Right forelimb (tissue), 1 donor: ENCODE data around the gene IQGAP1.
"Not testable (repeated sequence)": the region's sequence is repeated elsewhere in the genome, so short reads cannot be mapped to it uniquely, and the experiment has no call there.

Experiments used
- DNase-seq: peaks from one replicate; pipeline ENCODE4 v3.0.0-alpha.2; 2018

The IQGAP1 gene, protein sequence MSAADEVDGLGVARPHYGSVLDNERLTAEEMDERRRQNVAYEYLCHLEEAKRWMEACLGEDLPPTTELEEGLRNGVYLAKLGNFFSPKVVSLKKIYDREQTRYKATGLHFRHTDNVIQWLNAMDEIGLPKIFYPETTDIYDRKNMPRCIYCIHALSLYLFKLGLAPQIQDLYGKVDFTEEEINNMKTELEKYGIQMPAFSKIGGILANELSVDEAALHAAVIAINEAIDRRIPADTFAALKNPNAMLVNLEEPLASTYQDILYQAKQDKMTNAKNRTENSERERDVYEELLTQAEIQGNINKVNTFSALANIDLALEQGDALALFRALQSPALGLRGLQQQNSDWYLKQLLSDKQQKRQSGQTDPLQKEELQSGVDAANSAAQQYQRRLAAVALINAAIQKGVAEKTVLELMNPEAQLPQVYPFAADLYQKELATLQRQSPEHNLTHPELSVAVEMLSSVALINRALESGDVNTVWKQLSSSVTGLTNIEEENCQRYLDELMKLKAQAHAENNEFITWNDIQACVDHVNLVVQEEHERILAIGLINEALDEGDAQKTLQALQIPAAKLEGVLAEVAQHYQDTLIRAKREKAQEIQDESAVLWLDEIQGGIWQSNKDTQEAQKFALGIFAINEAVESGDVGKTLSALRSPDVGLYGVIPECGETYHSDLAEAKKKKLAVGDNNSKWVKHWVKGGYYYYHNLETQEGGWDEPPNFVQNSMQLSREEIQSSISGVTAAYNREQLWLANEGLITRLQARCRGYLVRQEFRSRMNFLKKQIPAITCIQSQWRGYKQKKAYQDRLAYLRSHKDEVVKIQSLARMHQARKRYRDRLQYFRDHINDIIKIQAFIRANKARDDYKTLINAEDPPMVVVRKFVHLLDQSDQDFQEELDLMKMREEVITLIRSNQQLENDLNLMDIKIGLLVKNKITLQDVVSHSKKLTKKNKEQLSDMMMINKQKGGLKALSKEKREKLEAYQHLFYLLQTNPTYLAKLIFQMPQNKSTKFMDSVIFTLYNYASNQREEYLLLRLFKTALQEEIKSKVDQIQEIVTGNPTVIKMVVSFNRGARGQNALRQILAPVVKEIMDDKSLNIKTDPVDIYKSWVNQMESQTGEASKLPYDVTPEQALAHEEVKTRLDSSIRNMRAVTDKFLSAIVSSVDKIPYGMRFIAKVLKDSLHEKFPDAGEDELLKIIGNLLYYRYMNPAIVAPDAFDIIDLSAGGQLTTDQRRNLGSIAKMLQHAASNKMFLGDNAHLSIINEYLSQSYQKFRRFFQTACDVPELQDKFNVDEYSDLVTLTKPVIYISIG (N-terminal part only)

GRCh38 chr15:90387534-90388461 lies at the start of gene IQGAP1:
Gene IQGAP1, plus strand, starts transcription at chr15:90388242. Its CDS starts 100 bp downstream, at chr15:90388342.
- DNase-seq: peak; percentile 98

DNA sequence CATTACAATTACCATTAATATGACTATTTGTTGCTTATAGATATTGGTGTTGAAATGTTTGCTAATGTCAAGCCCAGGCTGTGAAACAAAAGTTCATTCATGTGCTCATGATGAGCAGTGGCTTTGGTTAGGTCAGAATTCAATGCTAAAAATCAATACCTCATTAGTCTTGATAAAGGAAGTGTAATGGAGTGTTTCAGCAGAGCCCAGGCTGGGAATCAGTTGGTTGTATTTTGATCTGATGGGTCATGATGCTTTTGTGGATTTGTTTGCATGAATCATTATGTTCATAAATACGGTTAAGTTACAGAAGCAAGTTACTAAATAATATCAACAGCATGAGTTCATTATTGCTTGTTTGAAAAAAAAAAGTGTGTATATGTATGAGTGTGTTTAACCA lies 49.5 kb upstream of the IQGAP1 start:
- DNase-seq: no peak

- no peak for DNase-seq
Observed at GRCh38 chr15:90340345-90340744, 47.7 kb upstream of the IQGAP1 start.

DNA sequence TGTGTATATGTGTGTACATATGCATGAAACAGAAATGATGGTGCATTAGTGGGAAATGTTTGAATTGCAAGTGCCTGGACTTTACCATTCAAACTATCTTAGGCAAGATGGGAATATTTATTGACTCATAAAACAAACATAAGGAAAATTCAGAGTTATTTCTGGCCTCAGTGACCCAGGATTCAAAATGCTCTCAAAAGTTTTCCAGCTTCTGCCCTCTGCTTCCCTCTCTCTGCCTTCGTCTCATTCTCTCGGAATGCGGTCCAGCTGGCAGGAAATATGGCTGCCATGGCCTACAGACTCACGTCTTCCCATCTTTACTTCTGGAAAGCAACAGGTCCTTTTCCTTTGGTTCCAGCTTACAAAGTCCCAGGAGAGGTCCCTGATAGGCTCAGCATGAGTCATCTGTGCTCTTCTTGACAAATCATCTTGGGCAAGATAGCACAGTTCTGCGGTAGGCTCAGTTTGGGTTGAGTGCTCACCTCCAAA lies 44.7 kb upstream of the IQGAP1 start:
- DNase-seq: no peak

- no peak for DNase-seq
Observed at GRCh38 chr15:90344662-90345061, 43.4 kb upstream of the IQGAP1 start.

GRCh38 chr15:90345857-90346256 lies 42.2 kb upstream of the IQGAP1 start:
- DNase-seq: no peak

DNA sequence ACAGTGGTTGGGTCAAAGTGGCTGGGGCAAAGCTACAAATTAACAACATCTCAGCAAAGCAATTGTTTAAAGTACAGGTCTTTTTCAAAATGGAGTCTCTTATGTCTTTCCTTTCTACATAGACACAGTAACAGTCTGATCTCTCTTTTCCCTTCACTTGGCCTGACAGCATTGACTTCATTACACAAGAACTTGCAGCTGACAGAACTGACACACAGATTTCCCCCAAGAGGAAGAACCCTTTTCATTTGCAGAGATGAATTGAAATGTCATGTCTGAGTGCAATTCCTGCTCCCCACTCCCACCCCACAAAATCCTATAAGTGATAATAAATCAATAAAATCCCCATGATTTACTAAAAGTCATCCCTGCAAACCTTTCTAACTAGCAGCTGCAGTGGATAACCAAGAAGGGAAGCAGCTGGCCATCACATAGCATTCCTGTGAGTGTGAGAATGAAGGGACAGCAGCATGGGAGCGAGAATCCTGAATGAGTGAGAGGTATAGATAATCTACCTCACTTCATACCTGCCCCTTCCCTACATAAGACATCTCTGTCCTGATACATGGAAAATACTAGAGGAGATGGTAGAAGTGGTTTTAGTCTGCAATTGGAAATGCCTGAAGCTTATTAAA lies 40.5 kb upstream of the IQGAP1 start:
- DNase-seq: not testable (repeated sequence)

DNA sequence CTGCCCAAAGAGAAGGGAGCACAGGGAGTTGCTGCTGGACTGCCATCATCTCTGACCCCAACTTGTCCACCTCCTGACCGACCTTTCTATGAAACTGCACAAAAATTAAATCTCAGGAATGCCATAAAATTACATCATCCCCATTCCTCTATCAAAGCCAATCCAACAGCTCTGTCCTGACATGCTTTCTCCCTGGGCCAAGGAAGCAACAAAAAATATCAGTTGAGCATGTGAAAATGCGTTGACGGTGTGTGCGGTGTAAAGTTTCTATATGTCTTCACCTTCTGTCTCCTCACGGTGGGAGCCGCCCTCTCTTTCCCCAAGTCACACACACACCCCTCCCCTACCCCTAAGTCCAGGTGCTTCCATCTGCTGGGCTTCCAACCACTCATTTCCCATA lies 39.6 kb upstream of the IQGAP1 start:
- DNase-seq: no peak

DNA sequence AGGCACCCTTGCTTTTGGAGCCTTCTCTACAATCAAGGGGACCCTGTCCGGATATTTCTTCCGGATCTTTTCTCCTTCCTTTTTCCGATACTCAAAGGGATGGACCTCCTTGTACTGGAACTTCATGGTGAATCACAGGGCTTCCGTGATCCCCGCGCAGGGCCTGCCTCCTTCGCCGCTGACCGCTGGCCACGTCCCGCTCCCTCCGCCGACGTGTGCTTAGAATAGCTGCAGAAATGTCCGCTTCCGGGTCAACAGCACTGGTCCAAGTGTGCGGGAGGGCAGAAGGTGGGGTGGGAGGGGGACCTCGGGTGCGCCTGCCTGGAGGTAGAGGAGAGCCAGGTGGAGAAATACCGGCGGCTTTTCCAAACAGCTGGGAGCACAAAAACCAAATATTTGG lies 39.0 kb upstream of the IQGAP1 start:
- no peak for DNase-seq

GRCh38 chr15:90349821-90350220 lies 38.2 kb upstream of the IQGAP1 start:
- no peak for DNase-seq

DNA sequence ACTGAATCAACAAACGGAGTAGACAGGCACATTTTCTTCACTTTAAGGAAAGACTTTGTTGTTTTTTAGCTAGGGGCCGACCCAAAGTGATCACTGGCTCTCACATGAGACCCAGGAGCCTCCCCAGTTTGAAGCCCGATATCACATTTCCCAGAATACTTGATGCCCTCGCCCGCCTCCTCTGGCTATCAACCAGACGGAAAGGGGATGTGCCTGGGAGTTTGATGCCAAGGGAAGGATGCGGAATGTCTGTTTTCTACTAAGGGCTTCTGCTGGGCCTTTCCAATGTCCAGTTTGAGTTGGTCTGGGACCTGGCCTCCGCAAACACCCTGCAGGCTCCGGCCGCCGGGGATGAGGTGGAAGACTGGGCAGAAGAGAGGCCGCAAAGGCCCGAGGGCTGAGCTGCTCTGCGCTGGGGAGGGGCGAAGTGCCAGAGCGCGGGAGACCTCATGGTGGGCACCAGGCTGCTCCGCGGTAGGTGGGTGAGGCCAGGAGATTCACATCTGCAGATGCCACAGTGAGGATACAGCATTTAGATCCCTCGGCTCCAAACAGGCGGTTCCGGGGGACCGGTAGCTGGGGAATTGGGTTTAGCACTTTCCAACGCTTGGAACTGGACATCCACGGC lies 36.4 kb upstream of the IQGAP1 start:
- no peak for DNase-seq

- DNase-seq: peak; percentile 92
Observed at GRCh38 chr15:90352107-90352893, 35.7 kb upstream of the IQGAP1 start, which contains the start of gene ZNF774. Gene ZNF774, plus strand, starts transcription at chr15:90352284. Its CDS starts 2,377 bp downstream, at chr15:90354661.

- no peak for DNase-seq
Observed at GRCh38 chr15:90354986-90355385, 33.1 kb upstream of the IQGAP1 start.

- DNase-seq: no peak
Observed at GRCh38 chr15:90358124-90359033, 29.7 kb upstream of the IQGAP1 start.

- no peak for DNase-seq
Observed at GRCh38 chr15:90360746-90361145, 27.3 kb upstream of the IQGAP1 start.

DNA sequence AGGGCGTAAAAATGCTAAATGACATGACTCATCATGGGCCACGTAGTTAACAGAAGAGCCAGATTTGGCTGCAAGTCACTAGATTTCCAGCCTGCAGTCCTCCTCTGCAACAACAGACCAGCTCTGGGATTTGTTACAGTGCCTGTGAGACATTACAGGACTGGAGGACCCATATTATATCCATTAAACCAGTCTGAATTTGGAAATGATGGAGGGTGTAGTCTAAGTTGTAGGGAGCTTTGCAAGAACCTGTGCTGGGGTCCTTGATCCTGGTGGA lies 25.2 kb upstream of the IQGAP1 start:
- no peak for DNase-seq

GRCh38 chr15:90364251-90364650 lies 23.8 kb upstream of the IQGAP1 start:
- no peak for DNase-seq

DNA sequence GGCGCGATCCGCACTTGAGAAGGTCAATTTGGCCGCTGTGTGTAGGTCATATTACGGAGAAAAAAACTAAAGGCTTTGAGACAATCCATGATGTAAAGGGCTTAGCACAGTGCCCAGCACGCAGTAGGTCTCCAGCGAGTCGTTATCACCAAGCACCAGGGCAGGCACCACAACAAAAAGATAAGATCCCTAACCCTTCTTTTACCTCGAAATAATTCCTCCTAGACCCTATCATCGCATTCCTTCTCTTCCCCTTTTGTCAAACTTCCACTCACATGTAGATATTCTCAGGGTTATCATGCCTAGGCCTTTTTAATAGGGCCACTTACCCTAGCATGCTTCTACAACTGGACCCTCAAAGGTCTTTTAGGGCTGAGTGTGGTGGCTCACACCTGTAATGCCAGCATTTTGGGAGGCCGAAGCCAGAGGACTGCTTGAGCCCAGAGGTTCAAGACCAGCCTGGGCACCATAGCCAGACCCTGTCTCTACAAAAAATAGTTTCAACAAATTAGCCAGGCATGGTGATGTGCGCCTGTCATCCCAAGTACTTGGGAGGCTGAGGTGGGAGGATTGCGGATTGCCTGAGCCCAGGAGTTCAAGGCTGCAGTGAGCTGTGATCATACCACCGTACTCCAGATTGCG lies 22.5 kb upstream of the IQGAP1 start:
- DNase-seq: no peak
